HS-5 (cell line): Measurements from ENCODE around the gene NHLH2.

ENCODE experiments used
- DNase-seq: peaks from one replicate; pipeline ENCODE4 v3.0.0-alpha.2; 2012; ENCODE audit warnings: low read depth

The NHLH2 gene

GRCh38 chr1:115840605-115841460 is at the start of gene NHLH2:
Gene NHLH2 (minus strand): TSS chr1:115841126. CDS start chr1:115838372, 2,754 bp downstream.
- DNase-seq, result no peak

- DNase-seq, result no peak
Measured at GRCh38 chr1:115890580-115890979, 49.7 kb upstream of the NHLH2 start.

GRCh38 chr1:115888976-115889375 is 48.0 kb upstream of the NHLH2 start:
- no peak for DNase-seq

GRCh38 chr1:115882913-115883902 is 42.3 kb upstream of the NHLH2 start:
- no peak for DNase-seq

GRCh38 chr1:115880981-115881672 is 40.2 kb upstream of the NHLH2 start:
- DNase-seq, result no peak

GRCh38 chr1:115879977-115880376 is 39.1 kb upstream of the NHLH2 start:
- no peak for DNase-seq

GRCh38 chr1:115877511-115877910 is 36.6 kb upstream of the NHLH2 start:
- DNase-seq, result no peak

- DNase-seq, result peak; percentile 68
Measured at GRCh38 chr1:115874904-115875303, 34.0 kb upstream of the NHLH2 start.

- DNase-seq, result no peak
Measured at GRCh38 chr1:115874497-115874896, 33.6 kb upstream of the NHLH2 start.

GRCh38 chr1:115873184-115873583 is 32.3 kb upstream of the NHLH2 start:
- DNase-seq, result no peak

- DNase-seq, result no peak
Measured at GRCh38 chr1:115869064-115869463, 28.1 kb upstream of the NHLH2 start.

GRCh38 chr1:115867216-115867615 is 26.3 kb upstream of the NHLH2 start:
- DNase-seq, result no peak

- DNase-seq, result no peak
Measured at GRCh38 chr1:115865704-115866380, 24.9 kb upstream of the NHLH2 start.

- DNase-seq, result no peak
Measured at GRCh38 chr1:115862403-115862802, 21.5 kb upstream of the NHLH2 start.

- no peak for DNase-seq
Measured at GRCh38 chr1:115854005-115854404, 13.1 kb upstream of the NHLH2 start.

- DNase-seq, result no peak
Measured at GRCh38 chr1:115850937-115851336, 10.0 kb upstream of the NHLH2 start.

GRCh38 chr1:115847787-115848186 is 6.9 kb upstream of the NHLH2 start:
- DNase-seq, result no peak

- no peak for DNase-seq
Measured at GRCh38 chr1:115842948-115843347, 2.0 kb upstream of the NHLH2 start.

GRCh38 chr1:115839679-115840237 is 1.2 kb downstream of the NHLH2 start:
- DNase-seq, result no peak

GRCh38 chr1:115839029-115839678 is 1.8 kb downstream of the NHLH2 start:
- DNase-seq, result no peak
